ENCODE measurements around the gene POU2AF2.
"Not testable (repeated sequence)": the region's sequence is repeated elsewhere in the genome, so short reads cannot be mapped to it uniquely, and the experiment has no call there.

The POU2AF2 gene

DNA sequence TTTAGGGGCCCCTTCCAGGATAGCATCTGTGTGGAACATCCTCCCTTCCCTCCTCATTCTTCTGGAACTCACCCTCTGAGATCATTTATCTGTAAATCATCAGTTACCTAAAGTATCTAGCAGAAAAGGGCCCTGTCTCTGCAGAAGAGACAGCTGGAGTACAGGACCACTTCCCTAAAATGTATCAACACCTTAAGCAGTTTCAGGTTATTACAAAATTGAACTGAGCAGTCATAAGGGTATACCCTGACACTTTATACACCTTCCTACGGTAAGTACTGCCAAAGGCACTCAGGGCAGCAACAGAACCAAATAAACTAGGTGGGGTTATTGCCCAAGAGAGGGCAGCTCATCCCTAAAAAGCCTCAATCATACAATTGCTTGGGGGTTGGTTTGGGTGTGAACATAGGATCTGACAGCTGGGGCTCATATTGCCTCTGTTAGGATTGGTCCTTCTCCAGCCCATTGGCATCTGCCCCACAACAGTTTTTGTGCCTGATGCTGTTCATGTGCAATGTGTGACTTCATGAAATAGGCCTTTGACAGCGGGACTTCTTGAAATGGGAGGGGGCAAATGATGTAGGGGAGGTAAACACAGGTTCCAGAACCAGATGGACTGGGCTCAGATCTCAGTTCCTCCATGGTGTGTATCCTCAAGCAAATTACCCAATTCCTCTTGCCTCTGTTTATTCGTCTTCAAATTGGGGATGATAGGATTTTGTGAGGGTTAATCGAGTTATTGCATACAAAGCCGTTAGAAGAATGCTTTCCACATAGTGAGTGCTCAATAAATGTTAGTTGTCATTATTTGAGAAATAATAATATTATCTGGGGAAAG lies 55.7 kb downstream of the POU2AF2 start:
- no peak overlapping the region for H3K4me3 ChIP-seq (ENCODE audit: low read depth, low read length)

DNA sequence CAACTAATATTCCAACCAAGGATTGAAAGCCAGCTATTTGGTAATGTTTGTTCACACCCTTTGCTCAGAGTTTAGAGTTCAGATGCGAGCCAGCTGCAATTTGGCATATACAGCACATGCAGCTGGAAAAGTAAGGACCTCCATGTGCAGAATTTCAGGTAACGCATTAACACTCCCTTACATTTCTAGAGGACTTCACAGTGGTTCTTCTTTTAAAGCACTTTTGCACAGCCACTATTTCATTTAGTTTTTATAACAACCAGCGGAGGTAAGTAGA lies 56.3 kb downstream of the POU2AF2 start:
- H3K4me3 ChIP-seq (ENCODE audit: low read depth, low read length) = no peak overlapping the region

GRCh38 chr11:111302298-111302697 lies 56.8 kb downstream of the POU2AF2 start:
- H3K4me3 ChIP-seq (ENCODE audit: low read depth, low read length) = no peak overlapping the region

DNA sequence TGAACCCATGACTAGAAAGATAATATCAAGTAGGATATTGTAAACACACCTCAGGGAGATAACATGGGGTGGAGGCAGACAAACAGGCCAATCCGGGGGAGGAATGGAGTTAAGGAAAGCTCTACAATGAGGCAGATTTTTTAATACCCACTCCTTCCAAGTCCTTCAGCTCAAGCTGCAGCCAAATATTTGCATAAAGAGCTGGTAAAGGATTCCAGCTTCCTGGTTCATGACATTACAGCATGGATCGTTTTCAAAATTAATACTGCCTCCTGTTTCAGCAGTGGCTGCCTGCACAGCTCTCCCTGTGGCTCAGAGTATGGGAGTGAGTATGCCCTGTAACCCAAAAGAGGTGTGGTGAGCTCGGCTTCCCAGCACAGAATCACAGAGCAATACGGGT lies 57.9 kb downstream of the POU2AF2 start:
- no peak overlapping the region for H3K4me3 ChIP-seq (ENCODE audit: low read depth, low read length)

DNA sequence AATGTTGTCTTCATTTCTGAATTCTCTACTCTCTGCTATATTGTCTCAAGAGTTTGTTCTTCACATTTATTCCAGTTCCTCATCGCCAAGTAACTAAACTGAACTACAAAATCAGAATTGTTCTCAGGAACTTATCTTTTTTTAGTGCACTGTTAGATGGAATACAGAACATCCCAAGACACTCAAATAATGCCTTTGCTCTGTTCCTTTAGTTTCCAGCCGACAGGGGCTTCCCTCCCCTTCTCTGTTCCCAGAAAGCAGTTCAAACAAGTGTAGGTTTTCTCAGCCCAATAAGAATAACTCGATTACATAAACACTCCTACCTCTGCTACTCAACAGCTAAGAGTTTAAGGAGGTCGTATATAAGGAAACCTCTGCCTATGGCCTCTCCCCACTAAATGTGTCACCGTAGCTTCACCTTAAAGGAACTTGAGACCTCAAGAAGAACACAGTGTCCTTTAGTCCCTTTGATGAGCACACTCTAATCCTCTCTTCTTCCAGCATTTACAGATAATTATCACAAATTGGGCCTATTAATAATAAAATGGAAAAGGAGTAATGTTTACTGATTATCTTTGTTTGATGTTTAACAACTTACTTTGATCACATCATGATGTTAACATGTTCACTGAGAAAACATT lies 59.8 kb downstream of the POU2AF2 start:
- no peak overlapping the region for H3K4me3 ChIP-seq (ENCODE audit: low read depth, low read length)

- H3K4me3 ChIP-seq (ENCODE audit: low read depth, low read length) = no peak overlapping the region
These were observed 60.4 kb downstream of the POU2AF2 start for GRCh38 chr11:111305876-111306275.

GRCh38 chr11:111306321-111306720 lies 60.8 kb downstream of the POU2AF2 start:
- no peak overlapping the region for H3K4me3 ChIP-seq (ENCODE audit: low read depth, low read length)

- H3K4me3 ChIP-seq (ENCODE audit: low read depth, low read length) = no peak overlapping the region
These were observed 62.1 kb downstream of the POU2AF2 start for GRCh38 chr11:111307472-111308108.

- no peak overlapping the region for H3K4me3 ChIP-seq (ENCODE audit: low read depth, low read length)
These were observed 62.6 kb downstream of the POU2AF2 start for GRCh38 chr11:111308140-111308539.

- no peak overlapping the region for H3K4me3 ChIP-seq (ENCODE audit: low read depth, low read length)
These were observed 63.8 kb downstream of the POU2AF2 start for GRCh38 chr11:111309215-111309915.

DNA sequence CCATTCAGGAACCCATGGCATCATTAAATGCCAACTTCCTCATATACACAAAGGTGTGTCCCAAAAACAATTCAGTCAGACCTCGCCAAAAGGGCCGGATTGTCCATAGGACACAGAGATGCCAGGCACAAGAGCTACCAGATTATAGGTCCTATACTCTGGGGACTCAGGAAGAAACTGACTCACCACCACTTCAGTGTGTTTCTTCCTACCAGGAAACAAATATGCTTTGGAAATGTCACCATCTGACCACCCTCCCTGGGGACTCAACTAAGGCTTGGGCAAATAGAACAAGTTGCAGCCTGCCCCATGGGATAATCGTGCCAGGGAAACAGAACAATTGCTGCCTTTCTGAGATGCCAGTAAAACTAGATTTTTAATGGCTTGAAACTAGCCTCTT lies 64.6 kb downstream of the POU2AF2 start:
- no peak overlapping the region for H3K4me3 ChIP-seq (ENCODE audit: low read depth, low read length)

DNA sequence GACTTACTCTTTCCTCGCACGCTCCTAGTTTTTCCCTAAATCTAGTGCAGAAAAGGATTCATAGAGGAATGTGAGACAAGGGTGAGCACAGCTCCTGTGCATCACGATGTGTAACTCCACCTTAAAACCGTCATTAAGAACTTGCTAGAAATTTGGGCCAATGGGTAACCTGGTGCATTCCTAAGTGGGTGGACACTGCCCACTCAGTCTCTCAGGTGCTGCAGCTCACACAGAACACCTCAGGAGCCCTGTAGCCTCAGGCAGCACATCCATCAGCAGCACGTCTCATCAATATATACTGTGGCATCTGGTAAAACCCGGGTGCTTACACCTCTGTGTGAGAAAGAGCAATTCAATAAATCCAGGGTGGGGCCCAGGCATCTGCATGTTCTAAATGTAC lies 65.2 kb downstream of the POU2AF2 start:
- H3K4me3 ChIP-seq (ENCODE audit: low read depth, low read length) = no peak overlapping the region

DNA sequence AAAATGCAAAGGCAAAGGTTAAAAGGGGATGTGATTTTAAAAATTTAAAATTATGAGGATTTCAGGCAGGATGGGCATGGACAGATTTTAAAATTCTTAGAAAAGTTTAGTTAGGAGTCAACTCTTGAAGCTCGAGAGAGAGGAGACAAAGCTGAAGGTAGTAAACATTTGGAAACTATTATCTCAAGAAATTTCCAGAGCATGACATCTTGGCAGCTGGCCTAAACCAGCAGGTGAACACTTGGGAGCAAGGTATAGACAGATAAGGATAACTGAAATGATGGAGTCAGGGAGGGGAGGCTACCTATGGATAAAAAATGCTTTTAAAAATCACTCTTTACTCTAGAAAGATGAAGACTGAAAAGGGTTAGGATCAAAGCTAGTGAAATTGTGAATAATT lies 66.6 kb downstream of the POU2AF2 start:
- H3K4me3 ChIP-seq (ENCODE audit: low read depth, low read length) = no peak overlapping the region

DNA sequence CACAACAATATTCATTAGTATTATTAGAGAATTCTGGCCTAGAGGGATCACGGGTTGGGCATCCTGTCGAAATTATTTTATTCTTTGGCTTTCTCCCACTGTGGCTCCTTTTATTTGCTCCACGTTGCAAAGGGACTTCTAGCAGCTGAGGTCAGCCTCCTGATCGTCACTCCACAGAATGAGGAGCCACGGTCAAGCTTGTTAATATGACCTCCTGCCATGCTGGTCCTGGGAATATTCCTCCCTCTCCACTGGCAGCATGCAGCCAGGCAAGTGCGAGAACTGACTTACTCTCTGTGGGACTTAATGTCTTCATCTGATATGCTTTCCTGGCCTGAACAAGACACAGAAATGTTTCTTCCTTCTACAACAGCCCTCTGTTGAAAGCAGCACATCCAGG lies 73.8 kb downstream of the POU2AF2 start:
- no peak overlapping the region for H3K4me3 ChIP-seq (ENCODE audit: low read depth, low read length)

DNA sequence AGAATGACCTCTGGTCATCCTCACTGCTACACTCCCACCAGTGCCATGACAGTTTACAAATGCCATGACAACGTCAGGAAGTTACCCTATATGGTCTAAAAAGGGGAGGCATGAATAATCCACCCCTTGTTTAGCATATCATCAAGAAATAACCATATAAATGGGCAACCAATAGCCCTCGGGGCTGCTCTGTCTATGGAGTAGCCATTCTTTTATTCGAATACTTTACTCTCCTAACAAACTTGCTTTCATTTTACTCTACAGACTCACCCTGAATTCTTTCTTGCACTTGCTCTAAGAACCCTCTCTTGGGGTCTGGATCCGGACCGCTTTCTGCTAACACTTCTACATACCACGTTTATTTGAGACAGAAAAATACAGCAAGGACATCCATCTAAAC lies 74.7 kb downstream of the POU2AF2 start:
- H3K4me3 ChIP-seq (ENCODE audit: low read depth, low read length) = not testable (repeated sequence)

GRCh38 chr11:111320728-111321568 lies 75.4 kb downstream of the POU2AF2 start:
- no peak overlapping the region for H3K4me3 ChIP-seq (ENCODE audit: low read depth, low read length)

DNA sequence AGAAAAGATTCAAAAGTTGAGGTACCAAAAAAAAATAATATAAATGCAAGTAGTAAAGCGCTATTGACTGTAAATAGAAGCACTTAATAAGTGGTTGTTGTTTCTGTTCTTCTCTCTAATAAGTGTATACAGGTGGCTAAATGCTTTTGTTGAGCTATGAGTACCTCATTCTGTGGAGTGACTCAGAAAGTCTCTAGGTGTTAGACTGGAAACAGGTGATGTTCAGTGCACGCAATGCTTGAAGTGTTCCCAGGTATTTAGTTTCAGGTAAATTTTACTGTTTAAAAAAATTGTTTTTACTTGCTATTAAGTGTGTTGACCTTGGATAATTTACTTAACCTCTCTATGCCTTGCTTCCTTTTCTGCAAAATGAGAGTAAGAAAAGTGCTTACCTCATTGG lies 77.0 kb downstream of the POU2AF2 start:
- no peak overlapping the region for H3K4me3 ChIP-seq (ENCODE audit: low read depth, low read length)

GRCh38 chr11:111324277-111324720 lies 78.8 kb downstream of the POU2AF2 start:
- H3K4me3 ChIP-seq (ENCODE audit: low read depth, low read length) = no peak overlapping the region

- no peak overlapping the region for H3K4me3 ChIP-seq (ENCODE audit: low read depth, low read length)
These were observed 79.7 kb downstream of the POU2AF2 start for GRCh38 chr11:111325259-111325658.

DNA sequence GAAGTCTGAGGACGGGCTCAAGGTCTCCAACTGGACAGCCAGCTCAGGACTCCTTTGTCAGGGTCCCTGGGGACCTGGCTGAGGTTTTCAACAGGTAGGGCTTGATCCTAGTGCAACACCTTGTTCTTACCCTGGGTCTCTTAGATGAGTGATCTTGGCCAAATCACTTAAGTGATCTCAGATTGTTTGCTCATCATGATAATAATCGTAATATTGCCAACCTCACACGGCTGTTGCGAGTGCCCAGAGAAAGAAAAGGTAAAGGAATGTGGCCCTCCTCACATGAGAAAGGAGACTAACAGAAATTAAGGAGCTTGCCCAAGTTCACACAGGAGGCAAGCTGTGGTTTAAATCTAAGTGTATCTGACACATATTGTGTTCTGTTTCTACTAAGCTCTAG lies 81.3 kb downstream of the POU2AF2 start:
- H3K4me3 ChIP-seq (ENCODE audit: low read depth, low read length) = no peak overlapping the region

Measured in iPS-11a (cell line).